Measurements from ENCODE around the gene C6orf120. TPM values are rescaled to one million over a fixed set of nuclear protein-coding genes. Genes with fewer than 3 reads are reported as not detected.
"Not testable (repeated sequence)": the region's sequence is repeated elsewhere in the genome, so short reads cannot be mapped to it uniquely, and the experiment has no call there.

C6orf120 gene
- total and polyA plus RNA-seq, 10 donors: 6.7 to 39.5 (median 22.2) TPM

DNA sequence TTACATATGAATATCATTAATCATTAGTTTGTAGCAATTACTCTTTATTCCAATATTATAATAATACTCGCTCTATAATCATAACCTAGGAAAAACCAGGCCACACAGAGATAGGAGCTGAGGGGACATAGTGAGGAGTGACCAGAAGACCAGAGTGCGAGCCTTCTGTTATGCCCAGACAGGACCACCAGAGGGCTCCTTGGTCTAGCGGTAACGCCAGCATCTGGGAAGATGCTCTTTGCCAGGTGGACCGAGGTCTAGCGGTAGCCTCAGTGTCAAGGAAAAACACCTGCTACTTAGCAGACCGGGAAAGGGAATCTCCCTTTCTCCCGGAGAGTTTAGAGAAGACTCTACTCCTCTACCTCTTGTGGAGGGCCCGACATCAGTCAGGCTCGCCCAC, 4.8 kb upstream of the C6orf120 start:
- WGBS, 5 donors: 87 to 93% (median 91%) methylated on average over 10 of the region's 10 CpGs
- TF ChIP-seq, protein P1, sequence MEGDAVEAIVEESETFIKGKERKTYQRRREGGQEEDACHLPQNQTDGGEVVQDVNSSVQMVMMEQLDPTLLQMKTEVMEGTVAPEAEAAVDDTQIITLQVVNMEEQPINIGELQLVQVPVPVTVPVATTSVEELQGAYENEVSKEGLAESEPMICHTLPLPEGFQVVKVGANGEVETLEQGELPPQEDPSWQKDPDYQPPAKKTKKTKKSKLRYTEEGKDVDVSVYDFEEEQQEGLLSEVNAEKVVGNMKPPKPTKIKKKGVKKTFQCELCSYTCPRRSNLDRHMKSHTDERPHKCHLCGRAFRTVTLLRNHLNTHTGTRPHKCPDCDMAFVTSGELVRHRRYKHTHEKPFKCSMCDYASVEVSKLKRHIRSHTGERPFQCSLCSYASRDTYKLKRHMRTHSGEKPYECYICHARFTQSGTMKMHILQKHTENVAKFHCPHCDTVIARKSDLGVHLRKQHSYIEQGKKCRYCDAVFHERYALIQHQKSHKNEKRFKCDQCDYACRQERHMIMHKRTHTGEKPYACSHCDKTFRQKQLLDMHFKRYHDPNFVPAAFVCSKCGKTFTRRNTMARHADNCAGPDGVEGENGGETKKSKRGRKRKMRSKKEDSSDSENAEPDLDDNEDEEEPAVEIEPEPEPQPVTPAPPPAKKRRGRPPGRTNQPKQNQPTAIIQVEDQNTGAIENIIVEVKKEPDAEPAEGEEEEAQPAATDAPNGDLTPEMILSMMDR (IDR thresholded peaks at IDR 0.05 in 8 of 11, conservative IDR thresholded peaks at IDR 0.05 in 3 of 11): peak in 5 of 11 experiments; percentile 24 to 51 (median 41)
- intact Hi-C loops (cut with DNase I; ENCODE audit: low total_unique reads); H3K27ac ChIP-seq; DNase-seq; H3K4me3 ChIP-seq; H3K27me3 ChIP-seq (replicated peaks in 1 of 7): not testable (repeated sequence)
- Histone ChIP-seq H3K36me3 (peaks cover 0 to 14% (median 0%) of the 10 kb centered on the region in 6 donors), H3K9me3 (peaks cover 0 to 30% (median 22%) of the 10 kb centered on the region in 8 donors), H3K4me1 (peaks cover 10 to 23% (median 17%) of the 10 kb centered on the region in 6 donors)

DNA sequence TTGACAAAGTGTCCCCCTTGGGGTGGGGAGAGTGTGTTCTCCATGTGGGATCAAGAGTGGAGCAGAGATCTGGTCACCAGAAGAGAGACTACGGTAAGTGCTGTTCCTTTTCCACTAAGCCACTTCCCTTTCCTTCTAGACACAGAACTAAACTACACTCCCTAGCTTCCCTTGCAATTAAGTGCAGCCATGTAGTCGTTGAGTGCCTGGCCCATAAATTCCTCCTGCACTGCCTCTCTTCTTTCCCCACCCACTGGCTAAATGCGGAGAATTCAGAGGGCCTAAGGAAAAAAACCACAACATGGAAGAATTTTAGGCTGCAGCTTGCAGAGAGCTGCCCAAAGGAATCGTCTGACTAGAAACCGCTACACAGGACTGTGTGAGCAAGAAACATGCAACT, 1.6 kb upstream of the C6orf120 start:
- H3K36me3 ChIP-seq: peaks cover 0 to 24% (median 5%) of the 10 kb centered on the region in 6 donors
- no peaks in the 10 kb centered on the region for H3K27me3 ChIP-seq (replicated peaks in 1 of 7)
- peaks cover 0 to 12% (median 9%) of the 10 kb centered on the region in 8 donors for H3K9me3 ChIP-seq
- intact Hi-C loops (cut with DNase I; ENCODE audit: low total_unique reads): no loop called here
- no peak for DNase-seq
- H3K4me3 ChIP-seq: peak overlapping the region in 1 of 8 donors; percentile 90
- WGBS, 5 donors: 44 to 61% (median 53%) methylated on average over 5 of the region's 5 CpGs
- H3K4me1 ChIP-seq: peaks cover 35 to 52% (median 45%) of the 10 kb centered on the region in 6 donors
- no peak overlapping the region for H3K27ac ChIP-seq
- no peak for TF ChIP-seq POLR2AphosphoS5 (IDR thresholded peaks at IDR 0.05)
- no peak for TF ChIP-seq POLR2A (IDR thresholded peaks at IDR 0.05)
- TF ChIP-seq, protein P1 (IDR thresholded peaks at IDR 0.05 in 8 of 11, conservative IDR thresholded peaks at IDR 0.05 in 3 of 11): no peak

DNA sequence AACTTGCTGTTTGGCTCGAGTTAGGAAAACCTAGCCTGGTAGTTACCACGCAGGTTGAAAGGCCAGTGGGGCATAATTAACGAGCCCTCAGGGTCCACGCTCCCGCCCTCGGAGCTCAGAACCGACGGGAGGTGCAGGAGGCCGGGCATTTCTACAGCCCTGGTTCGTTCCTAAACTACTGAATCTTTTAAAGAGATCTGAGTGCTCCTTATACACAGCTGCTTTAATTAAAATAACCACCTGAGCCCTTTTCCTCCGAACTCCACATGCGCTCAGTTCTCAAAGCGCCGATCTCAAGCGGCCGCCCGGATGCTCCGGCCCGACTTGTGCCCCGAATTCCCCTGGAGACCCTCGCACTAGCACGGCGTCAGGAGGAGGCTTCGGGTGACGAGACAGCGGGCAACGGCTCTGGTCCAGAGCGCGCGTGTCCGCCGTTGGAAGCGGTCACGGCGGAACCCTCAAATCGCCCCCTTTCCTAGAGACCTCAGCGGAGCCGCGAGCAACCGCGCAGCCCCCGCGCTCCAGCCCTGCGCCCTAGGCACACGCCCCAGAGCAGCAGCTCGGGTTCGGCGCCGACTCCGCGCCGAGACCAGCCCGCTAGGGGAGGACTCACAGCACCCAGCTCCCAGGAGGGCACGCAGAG, 494 bp upstream of the C6orf120 start:
- intact Hi-C loops (cut with DNase I; ENCODE audit: low total_unique reads): no loop called here

DNA sequence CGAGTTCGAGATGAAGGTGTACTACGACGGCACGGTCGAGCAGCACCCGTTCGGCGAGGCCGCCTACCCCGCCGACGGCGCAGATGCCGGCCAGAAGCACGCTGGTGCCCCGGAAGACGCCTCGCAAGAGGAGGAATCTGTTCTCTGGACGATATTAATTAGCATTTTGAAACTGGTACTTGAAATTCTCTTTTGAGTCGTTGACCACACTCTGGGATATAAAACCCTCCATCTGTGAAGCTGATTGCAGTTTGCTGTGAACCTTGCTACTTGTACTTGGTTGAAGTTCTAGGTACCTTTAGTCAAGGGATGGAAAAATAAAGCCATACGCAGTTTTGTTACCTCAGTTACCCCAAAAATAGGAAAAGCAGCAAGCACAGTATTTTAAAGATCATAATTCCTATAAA, 917 bp downstream of the C6orf120 start:
- Histone ChIP-seq H3K4me1 (peaks cover 35 to 78% (median 56%) of the 10 kb centered on the region in 6 donors), H3K27me3 (replicated peaks in 1 of 7) (no peaks in the 10 kb centered on the region), H3K4me3 (peak overlapping the region; percentile 76 to 98 (median 92)), H3K27ac (peak overlapping the region; percentile 91 to 99 (median 98)), H3K9me3 (no peaks in the 10 kb centered on the region), H3K36me3 (peaks cover 0 to 35% (median 7%) of the 10 kb centered on the region in 6 donors)
- TF ChIP-seq POLR2AphosphoS5 (IDR thresholded peaks at IDR 0.05): no peak
- TF ChIP-seq POLR2A (IDR thresholded peaks at IDR 0.05): no peak
- TF ChIP-seq, protein P1 (IDR thresholded peaks at IDR 0.05 in 8 of 11, conservative IDR thresholded peaks at IDR 0.05 in 3 of 11): no peak
- no peak for DNase-seq
- intact Hi-C loops (cut with DNase I; ENCODE audit: low total_unique reads): no loop called here
- WGBS, 5 donors: 4 to 5% (median 4%) methylated on average over 20 to 22 of the region's 22 CpGs

More for the DNA sequence above, 494 bp upstream of the C6orf120 start:
- 0 to 1% (median 0%) methylated on average over 24 to 54 of the region's 54 CpGs for WGBS, 5 donors
- no peak for DNase-seq
- peaks cover 35 to 64% (median 56%) of the 10 kb centered on the region in 6 donors for H3K4me1 ChIP-seq
- H3K4me3 ChIP-seq: peak overlapping the region; percentile 76 to 98 (median 92)
- H3K27me3 ChIP-seq (replicated peaks in 1 of 7): no peaks in the 10 kb centered on the region
- TF ChIP-seq, protein P1 (IDR thresholded peaks at IDR 0.05 in 8 of 11, conservative IDR thresholded peaks at IDR 0.05 in 3 of 11): no peak
- TF ChIP-seq POLR2AphosphoS5 (IDR thresholded peaks at IDR 0.05) (no peak), POLR2A (IDR thresholded peaks at IDR 0.05) (peak in 1 of 3 donors; percentile 7)
- H3K36me3 ChIP-seq: peaks cover 0 to 31% (median 5%) of the 10 kb centered on the region in 6 donors
- peak overlapping the region; percentile 91 to 99 (median 98) for H3K27ac ChIP-seq
- H3K9me3 ChIP-seq: peaks cover 0 to 3% (median 1%) of the 10 kb centered on the region in 8 donors
